Activated naive CD4-positive, alpha-beta T cell treated with anti-CD3 and anti-CD28 coated beads, Interleukin-2, amount 10 ng/mL, durations not matched to agents 7 days and 5 days (primary cell): Measurements from ENCODE around the gene ODAD2.

Source experiments
- CTCF ChIA-PET: fragments of 350-600 bp; sonication (Branson Sonifier 250); formaldehyde crosslinking; loops from one replicate; lab custom pipeline; 2021; ENCODE audit warnings: antibody characterized with exemption; lab: Charles Lee
- DNase-seq: peaks from one replicate; pipeline ENCODE4 v3.0.0-alpha.2; 2020
- H3K27ac Mint-ChIP-seq: one replicate; pipeline ENCODE4 v1.8.0; 2021; ENCODE audit warnings: mild to moderate bottlenecking, moderate library complexity, mixed read lengths
- H3K27me3 Mint-ChIP-seq: one replicate; pipeline ENCODE4 v1.8.0; 2021; ENCODE audit warnings: mild to moderate bottlenecking, mixed read lengths
- H3K36me3 Mint-ChIP-seq: one replicate; pipeline ENCODE4 v1.8.0; 2021; ENCODE audit warnings: mixed read lengths
- H3K4me1 Mint-ChIP-seq: one replicate; pipeline ENCODE4 v1.8.0; 2021; ENCODE audit warnings: mixed read lengths
- H3K4me3 Mint-ChIP-seq: one replicate; pipeline ENCODE4 v1.8.0; 2021; ENCODE audit warnings: mild to moderate bottlenecking, moderate library complexity, mixed read lengths
- H3K9me3 Mint-ChIP-seq: one replicate; pipeline ENCODE4 v1.8.0; 2021; ENCODE audit warnings: mixed read lengths

The ODAD2 gene

DNA sequence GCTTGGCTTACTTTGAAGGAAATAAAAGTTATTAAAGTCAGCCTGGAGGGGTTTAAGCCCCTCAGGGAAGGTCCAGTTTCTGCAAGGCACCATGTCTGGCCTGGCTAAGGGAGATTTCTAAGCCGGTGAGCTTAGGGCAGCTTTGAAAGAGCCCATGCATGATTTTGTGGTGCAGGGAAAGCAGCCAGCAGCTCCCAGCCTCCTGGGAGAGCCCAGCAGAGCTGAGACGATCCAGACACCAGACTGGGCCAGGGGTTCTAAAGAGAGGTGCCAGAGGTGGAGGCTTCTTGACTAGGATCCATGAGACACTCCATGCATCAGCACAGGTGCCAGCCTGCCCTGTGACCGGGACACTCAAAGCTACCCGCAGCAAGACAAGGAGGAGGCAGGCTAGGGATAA, 193.7 kb downstream of the ODAD2 start:
- DNase-seq = no peak
- H3K4me3 Mint-ChIP-seq = no peak overlapping the region
- CTCF ChIA-PET = no interaction called here
- no peaks in the 10 kb centered on the region for H3K36me3 Mint-ChIP-seq
- peaks cover 24% of the 10 kb centered on the region for H3K27me3 Mint-ChIP-seq
- no peaks in the 10 kb centered on the region for H3K9me3 Mint-ChIP-seq
- no peak overlapping the region for H3K27ac Mint-ChIP-seq
- no peaks in the 10 kb centered on the region for H3K4me1 Mint-ChIP-seq

DNA sequence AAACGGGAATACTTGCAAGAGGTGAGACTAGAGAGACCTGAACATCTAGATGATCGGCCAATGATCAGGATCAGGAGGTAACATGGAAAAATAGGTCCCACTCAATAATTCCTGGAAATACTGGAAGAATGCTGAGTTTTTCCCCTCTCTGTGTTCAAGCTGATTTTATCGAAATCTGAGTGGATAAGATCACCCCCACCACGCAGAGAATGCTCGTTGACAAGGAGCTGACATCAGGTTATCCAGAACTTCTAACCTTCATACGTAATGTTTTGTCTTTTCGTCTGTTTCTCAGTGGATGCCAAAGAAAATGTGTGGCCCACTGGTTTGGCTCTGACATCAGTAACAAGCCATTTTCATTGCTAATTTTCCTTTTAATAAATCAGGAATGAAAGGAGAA, 194.7 kb downstream of the ODAD2 start:
- H3K27me3 Mint-ChIP-seq = peaks cover 24% of the 10 kb centered on the region

DNA sequence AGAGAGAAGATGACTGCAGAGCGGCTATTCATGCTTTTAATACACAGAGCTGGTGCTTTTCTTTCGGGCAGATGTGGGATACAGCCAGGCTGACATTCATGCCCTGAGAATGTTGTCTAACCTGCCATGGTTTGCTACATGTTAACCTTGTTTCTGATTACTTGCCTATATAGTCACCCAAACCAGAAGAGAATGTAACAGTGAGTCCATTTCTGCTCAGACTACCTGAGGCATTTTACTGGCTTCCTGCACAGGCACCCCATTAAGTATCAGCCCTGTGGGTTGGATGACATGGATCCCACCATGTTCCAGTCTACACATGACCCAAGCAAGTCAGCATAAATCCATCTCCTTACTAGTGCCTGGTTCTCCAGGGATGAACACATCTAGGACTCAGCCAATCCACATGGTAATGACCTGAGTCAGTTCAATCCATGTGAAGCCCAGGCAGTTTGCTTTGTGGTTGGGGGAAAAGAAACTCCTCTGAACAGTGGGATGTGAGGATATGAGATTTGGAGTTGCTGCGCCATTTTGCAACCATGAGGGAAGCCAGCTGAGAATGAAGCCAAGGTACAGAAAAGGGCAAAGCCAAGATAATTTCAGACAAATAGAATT, 197.6 kb downstream of the ODAD2 start:
- CTCF ChIA-PET = no interaction called here
- DNase-seq = no peak
- no peak overlapping the region for H3K27ac Mint-ChIP-seq
- no peaks in the 10 kb centered on the region for H3K36me3 Mint-ChIP-seq
- H3K4me1 Mint-ChIP-seq = no peaks in the 10 kb centered on the region
- no peak overlapping the region for H3K4me3 Mint-ChIP-seq
- peaks cover 24% of the 10 kb centered on the region for H3K27me3 Mint-ChIP-seq
- H3K9me3 Mint-ChIP-seq = no peaks in the 10 kb centered on the region

More for the DNA sequence above, 194.7 kb downstream of the ODAD2 start:
- CTCF ChIA-PET = no interaction called here
- no peaks in the 10 kb centered on the region for H3K36me3 Mint-ChIP-seq
- DNase-seq = no peak
- H3K4me1 Mint-ChIP-seq = no peaks in the 10 kb centered on the region
- no peak overlapping the region for H3K27ac Mint-ChIP-seq
- no peaks in the 10 kb centered on the region for H3K9me3 Mint-ChIP-seq
- no peak overlapping the region for H3K4me3 Mint-ChIP-seq

DNA sequence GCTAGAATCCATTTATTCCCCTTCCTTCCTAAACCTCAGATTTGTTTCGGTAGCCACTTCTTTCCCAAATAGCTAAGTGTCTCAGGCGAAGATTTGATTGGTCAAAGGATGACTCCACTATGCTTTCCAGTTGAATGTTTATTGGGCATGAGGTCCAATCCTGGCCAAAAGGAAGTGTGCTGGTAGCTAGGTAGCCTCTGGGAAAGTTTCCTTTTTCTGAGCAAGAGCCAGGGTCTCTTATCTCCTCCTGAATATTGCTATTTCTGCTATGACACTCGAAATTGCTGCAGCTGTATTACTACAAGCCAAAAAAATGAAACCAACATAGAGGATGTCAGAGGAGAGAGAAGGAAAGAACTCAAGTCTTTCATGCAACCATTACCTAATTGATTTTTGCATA, 199.8 kb downstream of the ODAD2 start:
- no peak overlapping the region for H3K4me3 Mint-ChIP-seq
- H3K27ac Mint-ChIP-seq = no peak overlapping the region
- no peaks in the 10 kb centered on the region for H3K9me3 Mint-ChIP-seq
- no peak for DNase-seq
- no peaks in the 10 kb centered on the region for H3K4me1 Mint-ChIP-seq
- CTCF ChIA-PET = interaction anchor here (0.8 kb wide), 1 partner anchor 39 kb away, joined by 4 read pairs; no protein-coding TSS in a partner anchor
- peaks cover 19% of the 10 kb centered on the region for H3K27me3 Mint-ChIP-seq
- no peaks in the 10 kb centered on the region for H3K36me3 Mint-ChIP-seq

DNA sequence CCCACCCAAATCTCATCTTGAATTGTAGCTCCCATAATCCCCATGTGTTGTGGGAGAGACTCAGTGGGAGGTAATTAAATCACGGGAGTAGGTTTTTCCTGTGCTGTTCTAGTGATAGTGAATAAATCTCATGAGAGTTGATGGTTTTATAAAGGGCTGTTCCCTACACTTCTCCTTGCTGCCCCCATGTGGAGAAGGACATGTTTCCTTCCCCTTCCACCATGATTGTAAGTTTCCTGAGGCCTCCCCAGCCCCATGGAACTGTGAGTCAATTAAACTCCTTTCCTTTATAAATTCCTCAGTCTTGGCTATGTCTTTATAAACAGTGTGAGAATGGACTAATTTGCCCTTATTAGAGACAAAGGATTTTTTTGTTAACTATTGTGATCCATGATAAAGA, 204.7 kb downstream of the ODAD2 start:
- Mint-ChIP-seq H3K27ac (no peak overlapping the region), H3K4me1 (no peaks in the 10 kb centered on the region), H3K4me3 (no peak overlapping the region), H3K27me3 (peaks cover 8% of the 10 kb centered on the region), H3K36me3 (no peaks in the 10 kb centered on the region), H3K9me3 (no peaks in the 10 kb centered on the region)
- CTCF ChIA-PET = no interaction called here
- no peak for DNase-seq

DNA sequence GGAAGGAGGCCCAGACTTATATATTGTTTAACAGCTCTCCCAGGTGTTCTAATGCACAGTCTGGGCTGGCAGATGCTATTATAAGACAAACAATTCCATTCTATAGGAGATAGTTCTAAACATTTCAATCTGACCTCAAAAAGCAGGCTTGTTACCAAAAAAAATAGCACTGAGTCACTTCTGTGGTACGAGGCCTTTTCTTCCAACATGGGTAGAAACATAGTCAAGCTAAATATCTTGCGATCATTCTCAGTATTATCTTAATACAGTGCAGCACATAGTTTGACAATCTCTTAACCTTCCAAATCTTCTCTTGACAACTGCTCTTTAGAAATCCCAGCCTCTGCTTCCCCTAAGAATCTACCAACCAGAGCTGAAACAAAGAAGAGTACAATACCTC, 206.7 kb downstream of the ODAD2 start:
- no peak for DNase-seq
- CTCF ChIA-PET = no interaction called here
- Mint-ChIP-seq H3K27me3 (peaks cover 15% of the 10 kb centered on the region), H3K4me1 (no peaks in the 10 kb centered on the region), H3K4me3 (no peak overlapping the region), H3K36me3 (no peaks in the 10 kb centered on the region), H3K9me3 (no peaks in the 10 kb centered on the region), H3K27ac (no peak overlapping the region)

DNA sequence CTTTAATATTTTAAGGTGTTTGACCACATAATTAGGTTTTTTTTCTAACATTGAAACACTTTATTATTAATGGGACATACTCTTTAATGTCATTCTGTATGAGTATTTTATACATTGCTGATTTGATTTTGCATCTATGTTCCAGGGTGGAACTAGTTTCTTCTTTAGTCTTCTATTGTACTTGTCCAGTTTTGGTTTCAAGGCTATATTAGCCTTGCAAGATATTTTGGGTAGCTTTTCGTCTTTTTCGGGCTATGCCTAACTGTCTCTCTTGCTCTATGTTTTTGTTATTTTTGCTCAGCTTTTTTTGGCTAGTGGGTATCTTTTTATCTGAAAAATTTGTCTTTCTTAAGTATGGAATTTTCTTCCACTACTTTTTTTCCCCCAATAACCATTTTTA, 214.6 kb downstream of the ODAD2 start:
- Mint-ChIP-seq H3K27me3 (peaks cover 17% of the 10 kb centered on the region), H3K4me1 (no peaks in the 10 kb centered on the region), H3K27ac (no peak overlapping the region), H3K36me3 (no peaks in the 10 kb centered on the region), H3K4me3 (no peak overlapping the region), H3K9me3 (no peaks in the 10 kb centered on the region)
- no peak for DNase-seq
- CTCF ChIA-PET = interaction anchor here (0.6 to 1.6 kb wide), 6 partner anchors 27 to 609 kb away, joined by 3 to 6 read pairs (median 4); no protein-coding TSS in a partner anchor

DNA sequence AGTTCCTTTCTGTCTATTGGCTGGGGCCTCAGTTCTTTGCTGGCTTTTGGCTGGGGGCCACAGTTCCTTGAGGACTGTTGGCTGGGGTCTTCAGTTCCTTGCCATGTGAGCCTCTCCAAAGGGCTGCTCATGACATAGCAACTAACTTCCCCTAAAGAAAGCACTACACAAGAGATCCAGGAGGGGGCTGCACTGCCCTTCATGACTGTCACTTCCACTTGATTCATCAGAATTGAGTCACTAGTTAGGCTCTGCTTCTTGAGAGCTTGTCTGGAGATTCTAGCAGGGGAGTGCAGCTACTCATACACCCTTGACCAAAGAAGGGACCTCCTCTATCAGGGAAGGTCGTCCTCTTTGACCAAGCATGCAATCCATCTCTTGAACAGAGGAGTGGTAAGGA, 215.2 kb downstream of the ODAD2 start:
- H3K4me3 Mint-ChIP-seq = no peak overlapping the region
- no peaks in the 10 kb centered on the region for H3K4me1 Mint-ChIP-seq
- DNase-seq = peak; percentile 44
- no peak overlapping the region for H3K27ac Mint-ChIP-seq
- H3K9me3 Mint-ChIP-seq = no peaks in the 10 kb centered on the region
- CTCF ChIA-PET = interaction anchor here (0.6 to 1.6 kb wide), 6 partner anchors 26 to 610 kb away, joined by 3 to 6 read pairs (median 4); no protein-coding TSS in a partner anchor
- H3K27me3 Mint-ChIP-seq = peaks cover 17% of the 10 kb centered on the region
- H3K36me3 Mint-ChIP-seq = no peaks in the 10 kb centered on the region

DNA sequence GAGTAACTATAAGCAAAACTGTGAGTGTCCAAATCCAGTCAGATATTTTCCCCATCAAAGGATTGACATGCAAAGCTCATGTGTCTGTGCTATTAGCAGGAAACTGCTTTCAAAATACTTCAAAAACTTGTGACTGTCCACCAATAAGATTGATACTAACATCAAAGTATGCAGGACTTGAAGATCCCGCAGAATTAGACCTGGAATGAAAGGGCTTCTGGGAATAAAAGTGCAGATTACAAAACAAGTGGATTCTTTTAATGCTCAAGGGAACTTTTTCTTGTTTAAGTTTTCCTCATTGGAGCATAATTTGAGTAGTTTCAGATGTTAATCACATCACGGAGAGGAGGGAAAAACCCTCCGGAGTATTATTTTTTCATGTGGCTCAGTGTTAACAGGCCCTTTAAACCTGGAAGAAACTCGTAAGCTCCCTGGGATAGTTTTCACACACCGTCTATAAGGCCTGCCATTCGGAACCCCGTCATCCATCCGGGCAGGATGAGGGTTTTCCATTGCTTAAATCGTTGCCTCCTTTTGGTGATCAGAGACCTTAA, 219.3 kb downstream of the ODAD2 start:
- CTCF ChIA-PET = no interaction called here
- H3K9me3 Mint-ChIP-seq = no peaks in the 10 kb centered on the region

DNA sequence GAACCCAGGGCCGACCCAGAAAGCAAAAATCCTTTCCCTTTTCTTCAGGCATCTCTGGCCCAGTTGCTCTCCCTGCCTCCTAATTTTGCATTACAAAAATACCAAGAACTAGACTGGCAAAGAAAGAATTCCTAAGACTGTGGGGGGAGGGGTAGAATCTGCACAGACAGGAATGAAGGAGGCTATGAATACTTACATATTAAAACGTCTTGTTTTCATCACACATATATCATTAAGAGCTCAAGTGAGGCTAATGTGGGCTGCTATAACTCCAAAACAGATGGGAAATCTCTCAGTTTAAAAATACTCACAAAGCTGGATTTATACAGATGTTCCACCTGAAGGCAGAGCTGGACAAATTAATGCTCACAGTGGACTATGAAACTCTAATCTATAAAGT, 224.0 kb downstream of the ODAD2 start:
- Mint-ChIP-seq H3K36me3 (no peaks in the 10 kb centered on the region), H3K27ac (no peak overlapping the region), H3K9me3 (no peaks in the 10 kb centered on the region), H3K27me3 (peaks cover 40% of the 10 kb centered on the region), H3K4me3 (no peak overlapping the region), H3K4me1 (peaks cover 9% of the 10 kb centered on the region)
- no peak for DNase-seq
- CTCF ChIA-PET = no interaction called here

More for the DNA sequence above, 219.3 kb downstream of the ODAD2 start:
- Mint-ChIP-seq H3K36me3 (no peaks in the 10 kb centered on the region), H3K4me3 (no peak overlapping the region), H3K4me1 (no peaks in the 10 kb centered on the region), H3K27ac (no peak overlapping the region), H3K27me3 (peaks cover 22% of the 10 kb centered on the region)
- DNase-seq = no peak

DNA sequence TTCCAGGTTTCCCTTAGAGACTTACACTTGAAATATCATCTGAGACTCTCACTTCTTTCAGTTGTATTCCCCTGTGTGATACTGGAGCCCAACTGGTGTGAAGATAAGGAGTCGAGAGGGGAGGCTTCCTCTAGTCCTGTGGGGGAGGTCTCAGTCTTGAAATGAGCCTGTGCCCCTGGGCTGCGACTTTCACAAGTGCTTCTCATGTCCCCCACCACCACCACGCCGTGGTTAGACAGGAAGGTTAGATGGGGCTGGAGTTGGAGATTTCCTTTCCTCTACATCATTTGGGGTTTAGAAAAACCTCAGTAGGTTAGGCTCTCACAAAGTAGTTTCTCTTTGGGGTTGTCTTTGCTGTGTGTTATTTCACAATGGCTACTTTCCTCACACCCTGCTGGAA, 227.6 kb downstream of the ODAD2 start:
- CTCF ChIA-PET = interaction anchor here (1.0 kb wide), 1 partner anchor 29 kb away, joined by 4 read pairs; no protein-coding TSS in a partner anchor
- H3K27ac Mint-ChIP-seq = no peak overlapping the region
- peaks cover 9% of the 10 kb centered on the region for H3K4me1 Mint-ChIP-seq
- no peaks in the 10 kb centered on the region for H3K36me3 Mint-ChIP-seq
- H3K9me3 Mint-ChIP-seq = no peaks in the 10 kb centered on the region
- no peak overlapping the region for H3K4me3 Mint-ChIP-seq
- peaks cover 43% of the 10 kb centered on the region for H3K27me3 Mint-ChIP-seq
- peak; percentile 27 for DNase-seq

DNA sequence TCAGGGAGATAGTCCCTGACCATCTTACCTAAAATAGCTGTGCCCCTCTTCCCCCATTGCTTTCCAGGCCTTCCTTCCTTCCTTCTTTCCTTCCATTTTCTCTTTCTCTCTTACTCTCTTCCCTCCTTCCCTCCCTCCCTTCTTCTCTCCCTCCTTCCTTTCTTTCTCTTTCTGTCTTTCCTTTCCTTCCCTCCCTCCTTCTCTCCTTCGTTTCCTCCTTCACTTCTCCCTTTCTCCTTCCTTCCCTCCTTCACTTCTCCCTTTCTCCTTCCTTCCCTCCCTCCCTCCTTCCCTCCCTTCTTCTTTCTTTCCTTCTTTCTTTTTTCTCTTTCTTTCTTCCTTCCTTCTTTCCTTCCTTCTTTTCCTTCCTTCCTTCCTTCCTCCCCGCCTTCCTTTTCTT, 228.7 kb downstream of the ODAD2 start:
- no peak overlapping the region for H3K27ac Mint-ChIP-seq
- CTCF ChIA-PET = no interaction called here

More for the DNA sequence above, 228.7 kb downstream of the ODAD2 start:
- H3K4me1 Mint-ChIP-seq = peaks cover 9% of the 10 kb centered on the region
- no peaks in the 10 kb centered on the region for H3K36me3 Mint-ChIP-seq
- DNase-seq = no peak
- H3K9me3 Mint-ChIP-seq = no peaks in the 10 kb centered on the region
- H3K4me3 Mint-ChIP-seq = no peak overlapping the region
- peaks cover 42% of the 10 kb centered on the region for H3K27me3 Mint-ChIP-seq
